GM23248 (cell line): ENCODE data around the gene GPS2. TPM values are rescaled to one million over a fixed set of nuclear protein-coding genes. Genes with fewer than 3 reads are reported as not detected.

Source experiments
- DNase-seq: peaks from one replicate; pipeline ENCODE4 v3.0.0-alpha.2; 2015
- H2AFZ ChIP-seq: fragments of 200-600 bp; sonication (generic); 2 replicates; pipeline ENCODE4 v1.6.1; 2016; ENCODE audit warnings: antibody characterized with exemption
- H3F3A ChIP-seq: fragments of 200-600 bp; sonication (generic); 2 replicates; pipeline ENCODE4 v1.6.1; 2016; ENCODE audit warnings: mild to moderate bottlenecking, antibody characterized with exemption, mixed run types; ENCODE audit not compliant: insufficient read depth
- H3K27ac ChIP-seq: fragments of 200-600 bp; sonication (generic); 2 replicates; pipeline ENCODE4 v1.5.1; 2016; ENCODE audit warnings: mild to moderate bottlenecking
- H3K27me3 ChIP-seq: fragments of 200-600 bp; sonication (generic); replicated peaks from 2 replicates; pipeline ENCODE4 v1.6.1; 2016; ENCODE audit warnings: mild to moderate bottlenecking; ENCODE audit not compliant: insufficient read depth
- H3K36me3 ChIP-seq: fragments of 200-600 bp; sonication (generic); 2 replicates; pipeline ENCODE4 v1.6.1; 2016; ENCODE audit warnings: low read depth, mild to moderate bottlenecking
- H3K4me1 ChIP-seq: fragments of 200-600 bp; sonication (generic); 2 replicates; pipeline ENCODE4 v1.6.1; 2016; ENCODE audit warnings: mild to moderate bottlenecking; ENCODE audit not compliant: insufficient read depth
- H3K4me2 ChIP-seq: fragments of 200-600 bp; sonication (generic); one replicate; pipeline ENCODE4 v1.6.1; 2016; ENCODE audit warnings: mild to moderate bottlenecking; ENCODE audit not compliant: unreplicated experiment
- H3K4me3 ChIP-seq: fragments of 200-600 bp; sonication (generic); 2 replicates; pipeline ENCODE4 v1.5.1; 2016; ENCODE audit warnings: mild to moderate bottlenecking
- H3K79me2 ChIP-seq: fragments of 200-600 bp; sonication (generic); 2 replicates; pipeline ENCODE4 v1.6.1; 2016; ENCODE audit warnings: mild to moderate bottlenecking; ENCODE audit not compliant: insufficient read depth
- H3K9ac ChIP-seq: fragments of 200-600 bp; sonication (generic); 2 replicates; pipeline ENCODE4 v1.6.1; 2016; ENCODE audit warnings: mild to moderate bottlenecking
- H3K9me2 ChIP-seq: fragments of 200-600 bp; sonication (generic); 2 replicates; pipeline ENCODE4 v1.6.1; 2016; ENCODE audit warnings: mixed run types, mild to moderate bottlenecking, moderate library complexity; ENCODE audit not compliant: insufficient read depth
- H3K9me3 ChIP-seq: fragments of 200-600 bp; sonication (generic); one replicate; pipeline ENCODE4 v1.6.1; 2017; ENCODE audit warnings: low read depth
- H4K20me1 ChIP-seq: fragments of 200-600 bp; sonication (generic); 2 replicates; pipeline ENCODE4 v1.6.0; 2016; ENCODE audit not compliant: insufficient read depth
- EZH2 ChIP-seq: fragments of 200-600 bp; sonication (generic); IDR thresholded peaks from 2 replicates; pipeline ENCODE4 v1.6.1; 2018; ENCODE audit warnings: antibody characterized with exemption, mild to moderate bottlenecking; ENCODE audit not compliant: insufficient read depth, poor library complexity, severe bottlenecking
- EZH2phosphoT487 ChIP-seq: fragments of 200-600 bp; sonication (generic); IDR thresholded peaks from 2 replicates; pipeline ENCODE4 v1.6.1; 2018; ENCODE audit warnings: antibody characterized with exemption, moderate library complexity, mild to moderate bottlenecking, low read depth; ENCODE audit not compliant: insufficient read depth
- WGBS, 2 experiments: methylation state at CpG; one replicate each; pipeline ENCODE4 v1.1.6; 2015 to 2017; ENCODE audit warnings: low lambda C conversion rate in 2 of 2, low coverage in 1 of 2; ENCODE audit errors: missing lambda C conversion rate in 2 of 2; 5-methylcytosine and 5-hydroxymethylcytosine counted together
- in situ Hi-C: fragments of 300-500 bp; cut with MboI; formaldehyde crosslinking; loops from 2 replicates; pipeline ENCODE4 v1.15.0; 2020
- polyA plus RNA-seq: library from polyadenylated mRNA; unstranded; fragments of >200 nt; fragmentation: Nextera tagmentation; extraction: Ambion mirVana; gene quantifications from 2 replicates; pipeline ENCODE4 v1.2.1, GENCODE V29; 2016
- total RNA-seq: library from RNA; depleted of rRNA; stranded (reverse); fragments of >200 nt; shearing (Covaris generic); gene quantifications from 2 replicates; pipeline ENCODE4 v1.2.3, GENCODE V29; 2014

Gene GPS2
- total and polyA plus RNA-seq, 2 experiments from 2014 or later: 50.1 to 53.8 TPM

DNA sequence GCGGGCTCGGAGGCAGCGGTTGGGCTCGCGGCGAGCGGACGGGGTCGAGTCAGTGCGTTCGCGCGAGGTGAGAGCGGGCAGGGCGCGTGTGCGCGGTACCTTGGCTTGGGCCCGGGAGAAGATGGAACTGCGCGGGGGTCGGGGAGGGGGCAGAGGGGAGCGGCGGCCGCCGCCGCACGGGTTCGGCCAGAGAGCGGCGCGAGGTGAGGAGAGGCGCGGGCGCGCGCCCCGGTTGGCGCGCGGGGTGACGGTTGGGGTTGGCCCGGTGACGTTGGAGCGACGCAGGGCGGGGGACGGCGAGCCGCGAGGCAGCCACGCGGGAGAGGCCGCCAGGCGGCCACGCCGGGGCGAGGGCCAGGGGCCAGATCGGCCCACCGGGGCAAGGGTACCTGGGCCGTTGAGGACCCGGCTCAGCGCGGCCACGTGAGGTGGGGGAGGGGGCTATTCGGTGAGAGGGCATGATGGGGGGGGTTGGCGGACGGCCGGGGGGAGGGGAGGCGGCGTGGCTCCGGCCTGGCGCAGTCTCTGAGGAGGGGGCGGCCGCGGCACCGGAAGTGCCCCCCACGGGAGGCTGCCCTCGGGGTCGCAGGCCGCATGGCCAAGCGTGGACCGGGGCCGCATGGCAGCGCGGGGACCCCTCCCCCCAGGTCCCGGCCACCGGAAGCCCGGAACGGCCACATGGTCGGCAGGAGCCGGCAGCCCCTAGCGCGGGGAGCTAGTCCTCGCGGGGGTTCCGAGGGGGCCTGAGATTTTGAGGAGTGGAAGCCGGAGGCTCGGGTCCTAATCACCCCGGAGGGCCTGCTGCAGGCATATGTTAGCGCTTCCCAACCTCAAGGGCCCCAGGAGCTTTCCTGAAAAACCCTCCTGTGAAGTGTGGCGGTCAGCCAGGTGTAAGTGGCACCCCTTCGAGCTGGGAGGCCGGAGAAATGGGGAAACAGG, 7.2 kb downstream of the GPS2 start:
- no peaks in the 10 kb centered on the region for H3K9me2 ChIP-seq
- peaks cover 50% of the 10 kb centered on the region for H3F3A ChIP-seq
- peaks cover 19% of the 10 kb centered on the region for H4K20me1 ChIP-seq
- H3K4me2 ChIP-seq: peak overlapping the region; percentile 98
- H3K27ac ChIP-seq: peak overlapping the region; percentile 96
- 1 to 2% methylated on average over 42 to 78 of the region's 104 CpGs for WGBS, 2 experiments
- H3K4me1 ChIP-seq: peaks cover 29% of the 10 kb centered on the region
- TF ChIP-seq EZH2phosphoT487 (no peak), EZH2 (no peak)
- H3K9ac ChIP-seq: peak overlapping the region; percentile 98
- no peaks in the 10 kb centered on the region for H3K27me3 ChIP-seq
- H2AFZ ChIP-seq: no peak overlapping the region
- H3K79me2 ChIP-seq: peaks cover 56% of the 10 kb centered on the region
- no peaks in the 10 kb centered on the region for H3K9me3 ChIP-seq
- in situ Hi-C loops: no loop called here
- H3K4me3 ChIP-seq: peak overlapping the region; percentile 91
- peaks cover 35% of the 10 kb centered on the region for H3K36me3 ChIP-seq
- peak; percentile 79 for DNase-seq

DNA sequence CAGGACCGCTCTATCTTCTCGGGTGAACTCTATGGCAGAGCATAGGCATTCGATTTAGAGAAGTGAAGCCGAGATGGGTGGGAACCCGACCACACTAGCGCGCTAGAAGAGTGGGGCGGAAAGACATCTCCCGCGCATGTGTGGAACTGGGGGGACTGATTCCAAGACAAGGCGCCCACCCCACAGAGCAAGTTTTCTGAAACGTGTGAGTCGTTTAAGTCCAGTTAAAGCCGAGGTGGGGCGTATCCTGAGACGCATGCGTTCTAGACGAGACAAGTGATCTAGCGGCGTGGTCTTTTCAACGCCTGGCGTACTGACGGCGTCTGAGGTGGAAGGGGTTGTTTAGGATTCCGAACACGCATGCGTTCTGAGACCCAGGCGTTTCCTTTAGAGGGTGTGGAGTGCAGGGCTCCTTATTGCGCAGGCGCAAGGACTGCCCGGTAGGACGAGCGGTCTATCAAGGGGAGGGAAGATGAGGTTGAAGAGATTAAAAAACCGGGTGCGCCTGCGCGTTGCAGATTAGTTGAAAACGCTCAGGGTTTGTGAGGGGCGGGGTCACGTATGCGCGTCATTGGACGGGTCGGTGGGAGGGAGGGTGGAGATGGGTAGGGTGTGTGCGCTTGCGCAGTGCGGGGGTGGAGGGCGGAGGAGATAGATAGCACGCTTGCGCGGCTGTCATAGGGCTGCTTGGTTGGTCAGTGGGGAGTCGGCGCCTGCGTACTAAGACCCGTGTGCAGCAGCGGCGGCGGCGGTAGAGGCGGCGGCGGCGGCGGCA, 8.1 kb downstream of the GPS2 start, which contains the start of gene EIF5A:
Gene EIF5A, plus strand, starts transcription at position 718 of the 775 bp plus-strand sequence. CDS start 2,008 bp downstream, outside the sequence.
- Histone ChIP-seq H3K9me3 (no peaks in the 10 kb centered on the region), H3K27ac (peak within 1 kb of the TSS; percentile 96), H4K20me1 (peaks cover 19% of the 10 kb centered on the region), H3K4me1 (peaks cover 23% of the 10 kb centered on the region), H3K36me3 (peaks cover 26% of the 10 kb centered on the region), H3K4me2 (peak within 1 kb of the TSS; percentile 98), H3K4me3 (peak within 1 kb of the TSS; percentile 91), H3K27me3 (no peaks in the 10 kb centered on the region), H3K9ac (peak within 1 kb of the TSS; percentile 98), H3K79me2 (peaks cover 47% of the 10 kb centered on the region), H3F3A (peaks cover 41% of the 10 kb centered on the region), H3K9me2 (no peaks in the 10 kb centered on the region), H2AFZ (peak within 1 kb of the TSS; percentile 96)
- peak; percentile 100 for DNase-seq
- 1 to 2% methylated on average over 55 to 64 of the region's 64 CpGs for WGBS, 2 experiments
- no peak for TF ChIP-seq EZH2
- no peak for TF ChIP-seq EZH2phosphoT487
- in situ Hi-C loops: no loop called here

DNA sequence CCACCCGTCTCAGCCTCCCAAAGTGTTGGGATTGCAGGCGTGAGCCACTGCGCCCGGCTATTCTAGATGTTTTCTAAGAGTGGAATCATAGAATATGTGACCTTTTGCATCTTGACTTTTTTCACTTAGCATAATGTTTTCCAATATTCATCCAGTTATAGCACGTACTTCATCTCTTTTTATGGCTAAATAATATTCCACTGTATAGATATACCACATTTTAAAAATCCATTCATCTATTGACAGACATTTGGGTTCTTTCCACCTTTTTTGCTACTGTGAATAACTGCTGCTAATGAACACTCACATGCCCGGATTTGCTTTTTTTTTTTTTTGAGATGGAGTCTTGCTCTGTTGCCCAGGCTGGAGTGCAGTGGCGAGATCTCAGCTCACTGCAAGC, 11.0 kb downstream of the GPS2 start:
- in situ Hi-C loops: no loop called here
- H3F3A ChIP-seq: peaks cover 14% of the 10 kb centered on the region
- TF ChIP-seq EZH2phosphoT487 (no peak), EZH2 (no peak)
- H3K27me3 ChIP-seq: no peaks in the 10 kb centered on the region; the same call in 1 of the 2 replicates
- no peaks in the 10 kb centered on the region for H3K9me3 ChIP-seq
- H2AFZ ChIP-seq: no peak overlapping the region
- peaks cover 18% of the 10 kb centered on the region for H3K79me2 ChIP-seq
- no peak overlapping the region for H3K4me2 ChIP-seq
- DNase-seq: no peak
- H3K4me3 ChIP-seq: no peak overlapping the region
- no peaks in the 10 kb centered on the region for H3K9me2 ChIP-seq
- H4K20me1 ChIP-seq: peaks cover 2% of the 10 kb centered on the region
- H3K9ac ChIP-seq: no peak overlapping the region
- H3K27ac ChIP-seq: no peak overlapping the region
- H3K36me3 ChIP-seq: 0 out of 2 replicates have a peak, but pooled peaks cover under 1% of the 10 kb centered on the region
- peaks cover 1% of the 10 kb centered on the region for H3K4me1 ChIP-seq
- 83 to 84% methylated on average over 7 of the region's 7 CpGs for WGBS, 2 experiments

DNA sequence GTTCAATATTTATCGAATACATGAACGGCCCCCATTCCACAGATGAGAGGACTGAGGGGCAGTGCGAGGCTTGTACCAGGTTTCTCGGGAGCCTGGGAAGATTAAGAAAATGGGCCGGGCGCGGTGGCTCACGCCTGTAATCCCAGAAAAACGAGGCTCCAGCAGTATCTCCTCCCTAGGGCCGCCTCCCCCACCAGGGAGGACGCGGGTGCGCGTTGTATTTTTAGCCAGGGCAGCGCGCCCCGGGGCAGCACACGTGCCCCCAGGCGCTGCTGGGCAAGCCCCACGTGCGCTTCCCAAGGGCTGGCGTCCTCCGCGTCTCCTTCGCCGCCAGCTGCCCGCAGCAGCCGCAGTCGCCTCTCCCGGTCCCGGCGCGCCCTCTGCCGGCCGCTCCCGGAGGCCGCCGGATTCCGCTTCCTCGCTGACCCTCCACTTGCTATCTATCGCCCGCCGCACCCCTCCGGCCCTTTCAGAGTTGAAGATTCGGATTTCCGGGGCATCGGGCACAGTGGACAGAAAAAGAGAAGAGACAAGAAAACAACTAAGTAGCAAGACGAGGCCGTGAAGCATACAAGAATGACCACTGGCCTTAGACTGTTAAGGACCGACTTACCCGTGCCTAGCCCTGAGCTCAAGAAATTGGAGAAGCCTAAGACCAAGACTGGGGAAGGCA, 18.8 kb downstream of the GPS2 start:
- no peaks in the 10 kb centered on the region for H3K9me3 ChIP-seq
- H3K79me2 ChIP-seq: no peaks in the 10 kb centered on the region
- H3K4me1 ChIP-seq: no peaks in the 10 kb centered on the region
- no peaks in the 10 kb centered on the region for H4K20me1 ChIP-seq
- peak; percentile 95 for DNase-seq
- H2AFZ ChIP-seq: peak overlapping the region; percentile 77
- WGBS, 2 experiments: 5 to 6% methylated on average over 46 to 51 of the region's 51 CpGs
- H3K4me3 ChIP-seq: peak overlapping the region; percentile 44
- TF ChIP-seq EZH2: no peak
- no peak for TF ChIP-seq EZH2phosphoT487
- in situ Hi-C loops: no loop called here
- peak overlapping the region; percentile 53 for H3K9ac ChIP-seq
- peak overlapping the region; percentile 44 for H3K4me2 ChIP-seq
- H3K27me3 ChIP-seq: peaks cover 17% of the 10 kb centered on the region
- no peaks in the 10 kb centered on the region for H3K36me3 ChIP-seq
- H3K9me2 ChIP-seq: no peaks in the 10 kb centered on the region
- peaks cover 5% of the 10 kb centered on the region; the same call in 1 of the 2 replicates for H3F3A ChIP-seq
- no peak overlapping the region for H3K27ac ChIP-seq
